Measurements from ENCODE around the gene WNK4.
"Not testable (repeated sequence)": the region's sequence is repeated elsewhere in the genome, so short reads cannot be mapped to it uniquely, and the experiment has no call there.

WNK4 gene

DNA sequence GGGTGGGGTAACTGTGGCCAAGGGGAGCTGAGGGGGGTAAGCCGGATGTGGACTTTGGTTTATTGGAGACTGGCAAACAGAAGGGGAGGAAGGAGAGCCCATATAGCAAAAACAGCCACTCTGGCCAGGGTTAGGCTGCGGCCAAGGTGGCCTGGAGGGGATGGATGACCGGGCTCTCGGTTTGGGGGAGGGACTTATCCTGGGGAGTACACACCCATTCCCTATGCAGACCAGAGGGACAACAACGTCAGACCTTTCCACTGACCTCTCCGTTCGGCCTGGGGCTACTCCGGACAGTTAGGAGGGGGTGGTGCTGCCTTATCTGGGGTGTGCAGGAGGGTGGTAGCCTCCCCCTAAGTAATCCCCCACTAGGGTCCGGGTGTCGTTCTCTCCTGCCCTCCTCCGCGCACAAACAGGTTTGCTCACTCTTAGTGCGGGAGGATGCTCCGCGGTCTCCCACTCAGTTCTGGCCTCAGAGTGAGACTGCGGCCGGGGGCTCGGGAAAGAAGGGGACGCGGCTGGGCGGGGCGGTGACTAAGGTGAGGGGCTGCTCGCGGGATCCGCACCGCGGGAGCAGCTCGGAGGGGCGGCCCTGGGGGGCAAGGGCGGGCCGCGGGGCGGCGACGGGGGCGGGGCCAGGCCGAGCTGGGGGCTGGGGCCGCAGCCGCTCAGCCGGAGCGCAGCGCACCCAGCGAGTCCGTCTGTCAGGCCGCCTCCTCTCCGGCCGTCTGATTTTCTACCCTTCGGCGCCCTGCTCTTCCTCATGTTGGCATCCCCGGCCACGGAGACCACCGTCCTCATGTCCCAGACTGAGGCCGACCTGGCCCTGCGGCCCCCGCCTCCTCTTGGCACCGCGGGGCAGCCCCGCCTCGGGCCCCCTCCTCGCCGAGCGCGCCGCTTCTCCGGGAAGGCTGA is at the start of gene WNK4:
TSS of gene WNK4 (plus strand) at position 675 of the 915 bp plus-strand sequence. CDS start at position 764, 89 bp downstream.
- peaks cover 33% of the 10 kb centered on the region for H3K4me1 Mint-ChIP-seq
- H3K4me3 Mint-ChIP-seq: peak within 1 kb of the TSS; percentile 23
- no peak within 1 kb of the TSS for H3K27ac Mint-ChIP-seq
- H3K36me3 Mint-ChIP-seq: peaks cover 11% of the 10 kb centered on the region
- no peaks in the 10 kb centered on the region for H3K9me3 Mint-ChIP-seq
- peaks cover 32% of the 10 kb centered on the region for H3K27me3 Mint-ChIP-seq

GRCh38 chr17:42740699-42741098 is 39.7 kb upstream of the WNK4 start:
- Mint-ChIP-seq H3K36me3 (peaks cover 1% of the 10 kb centered on the region), H3K4me1 (peaks cover 42% of the 10 kb centered on the region), H3K27me3 (no peaks in the 10 kb centered on the region), H3K4me3 (no peak overlapping the region), H3K27ac (no peak overlapping the region), H3K9me3 (no peaks in the 10 kb centered on the region)

- not testable (repeated sequence) for H3K27me3 Mint-ChIP-seq, H3K27ac Mint-ChIP-seq, H3K9me3 Mint-ChIP-seq, H3K36me3 Mint-ChIP-seq
- Mint-ChIP-seq H3K4me3 (peak overlapping the region; percentile 26), H3K4me1 (peaks cover 35% of the 10 kb centered on the region)
These were observed 37.5 kb upstream of the WNK4 start for GRCh38 chr17:42742916-42743315.

GRCh38 chr17:42743595-42744282 is 36.7 kb upstream of the WNK4 start:
- H3K27me3 Mint-ChIP-seq: peaks cover 2% of the 10 kb centered on the region
- H3K36me3 Mint-ChIP-seq: peaks cover 1% of the 10 kb centered on the region
- no peaks in the 10 kb centered on the region for H3K9me3 Mint-ChIP-seq
- peak overlapping the region; percentile 95 for H3K27ac Mint-ChIP-seq
- peak overlapping the region; percentile 95 for H3K4me3 Mint-ChIP-seq
- H3K4me1 Mint-ChIP-seq: peaks cover 35% of the 10 kb centered on the region

DNA sequence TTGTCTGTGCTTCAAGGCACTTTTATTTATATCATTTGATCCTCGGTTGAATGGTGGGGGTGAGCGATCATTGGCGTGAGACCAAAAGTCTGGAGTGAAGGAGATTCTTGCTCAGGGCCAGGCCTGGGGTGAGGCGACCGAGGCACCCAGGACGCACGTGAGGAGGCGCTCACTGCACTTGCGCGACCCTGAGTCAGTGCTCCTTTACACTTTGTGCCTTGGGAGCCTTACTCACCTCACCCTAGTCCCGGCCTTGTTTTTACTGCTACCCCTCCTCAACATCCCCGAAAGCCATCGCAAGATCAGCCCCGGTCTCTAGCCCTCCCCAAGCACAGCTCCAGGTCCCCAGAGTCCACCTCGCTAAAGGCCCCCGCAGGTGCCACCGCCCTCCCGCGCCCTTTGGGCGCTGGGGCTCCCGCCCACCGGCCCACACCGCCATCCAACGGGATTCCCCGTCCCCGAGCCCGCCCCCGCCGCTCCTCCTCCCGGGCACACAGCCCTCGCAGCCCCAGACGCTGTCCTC is 36.1 kb upstream of the WNK4 start:
- Mint-ChIP-seq H3K4me1 (peaks cover 35% of the 10 kb centered on the region), H3K36me3 (peaks cover 1% of the 10 kb centered on the region), H3K4me3 (peak overlapping the region; percentile 95), H3K9me3 (no peaks in the 10 kb centered on the region), H3K27me3 (peaks cover 5% of the 10 kb centered on the region), H3K27ac (peak overlapping the region; percentile 95)

- Mint-ChIP-seq H3K27ac (peak within 1 kb of the TSS; percentile 95), H3K9me3 (no peaks in the 10 kb centered on the region), H3K4me3 (peak within 1 kb of the TSS; percentile 95)
These were observed 35.4 kb upstream of the WNK4 start, which contains the start of gene EZH1 for GRCh38 chr17:42744806-42745617. Gene EZH1 (minus strand): TSS chr17:42745040. CDS start chr17:42728941, 16,099 bp downstream.

DNA sequence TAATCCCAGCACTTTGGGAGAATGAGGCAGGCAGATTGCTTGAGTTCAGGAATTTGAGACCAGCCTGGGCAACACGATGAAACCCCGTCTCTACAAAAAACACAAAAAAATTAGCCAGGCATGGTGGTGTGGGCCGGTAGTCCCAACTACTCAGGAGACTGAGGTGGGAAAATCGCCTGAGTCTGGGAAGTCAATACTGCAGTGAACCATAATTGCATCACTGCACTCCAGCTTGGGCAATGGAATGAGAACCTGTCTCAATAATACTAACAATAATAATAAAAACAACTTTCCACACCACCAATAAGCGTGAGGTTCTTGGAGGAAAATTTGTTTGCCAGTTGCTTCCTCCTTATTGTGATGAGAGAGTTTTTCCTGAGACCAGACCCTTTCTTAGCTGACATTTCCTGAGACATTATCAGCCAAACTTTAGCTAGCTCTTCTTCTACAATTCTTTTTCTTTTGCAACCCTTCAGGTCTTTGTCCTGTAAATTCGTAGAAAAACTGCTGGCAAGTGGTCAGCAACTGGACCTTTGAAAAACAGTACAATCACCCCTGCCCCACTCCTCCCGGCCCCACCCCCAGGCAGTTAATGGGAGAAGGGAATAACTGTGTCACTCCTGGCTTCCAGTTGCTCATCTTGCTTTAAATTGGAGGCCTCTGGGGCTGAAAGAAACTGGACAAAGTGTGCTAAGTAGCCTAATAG is 32.1 kb upstream of the WNK4 start:
- H3K9me3 Mint-ChIP-seq: no peaks in the 10 kb centered on the region
- peaks cover 15% of the 10 kb centered on the region for H3K4me1 Mint-ChIP-seq
- H3K27me3 Mint-ChIP-seq: peaks cover 5% of the 10 kb centered on the region
- H3K27ac Mint-ChIP-seq: no peak overlapping the region
- no peak overlapping the region for H3K4me3 Mint-ChIP-seq
- peaks cover 1% of the 10 kb centered on the region for H3K36me3 Mint-ChIP-seq

More at GRCh38 chr17:42744806-42745617, 35.4 kb upstream of the WNK4 start, which contains the start of gene EZH1:
- Mint-ChIP-seq H3K4me1 (peaks cover 35% of the 10 kb centered on the region), H3K36me3 (peaks cover 1% of the 10 kb centered on the region), H3K27me3 (peaks cover 5% of the 10 kb centered on the region)

DNA sequence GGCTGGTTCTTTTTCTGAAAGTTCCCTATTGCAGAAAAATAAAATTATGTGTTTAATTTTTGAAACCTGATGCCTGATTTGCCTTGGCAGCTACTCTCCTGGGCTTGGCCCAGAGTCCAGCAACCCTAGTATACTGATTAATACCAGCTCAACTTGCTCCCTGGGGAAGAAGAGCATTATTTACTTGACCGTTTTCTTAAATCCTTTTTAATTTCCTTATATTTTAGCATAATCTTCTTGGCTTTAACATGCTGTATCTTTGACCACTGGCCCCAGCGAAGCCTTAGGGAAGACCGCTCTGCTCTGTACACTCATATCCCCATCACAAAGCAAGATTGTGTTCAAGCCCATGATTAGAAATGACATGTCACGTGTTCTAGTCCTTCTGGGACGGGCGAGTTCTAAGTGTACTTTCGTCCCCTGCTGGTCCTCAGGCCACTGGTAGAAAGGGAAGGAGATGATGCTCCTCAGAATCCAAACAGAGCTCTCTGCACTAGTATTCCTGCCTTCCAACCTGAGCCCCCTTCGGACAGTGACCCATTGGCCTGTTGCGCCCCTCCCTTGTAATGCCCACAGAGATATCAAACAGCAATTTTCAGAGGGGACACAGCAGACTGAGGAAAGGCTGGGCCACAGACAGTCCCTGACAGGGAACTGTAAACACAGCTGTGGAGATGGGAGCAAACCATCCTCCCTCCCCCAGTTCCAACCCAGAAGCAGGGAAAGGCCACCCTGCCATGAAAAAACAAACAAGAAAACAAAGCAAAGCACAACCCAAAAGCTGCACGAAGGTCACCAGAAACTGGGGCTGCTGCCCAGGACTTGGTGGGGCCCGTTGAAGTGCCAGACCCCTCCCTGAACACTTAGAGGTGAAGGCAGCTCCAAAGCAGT is 31.3 kb upstream of the WNK4 start:
- Mint-ChIP-seq H3K27me3 (peaks cover 5% of the 10 kb centered on the region), H3K4me3 (no peak overlapping the region), H3K9me3 (no peaks in the 10 kb centered on the region), H3K4me1 (peaks cover 8% of the 10 kb centered on the region), H3K36me3 (no peaks in the 10 kb centered on the region), H3K27ac (no peak overlapping the region)

- H3K4me1 Mint-ChIP-seq: no peaks in the 10 kb centered on the region
- H3K27me3 Mint-ChIP-seq: peaks cover 9% of the 10 kb centered on the region
- H3K27ac Mint-ChIP-seq: no peak overlapping the region
- H3K4me3 Mint-ChIP-seq: no peak overlapping the region
- no peaks in the 10 kb centered on the region for H3K9me3 Mint-ChIP-seq
- H3K36me3 Mint-ChIP-seq: no peaks in the 10 kb centered on the region
These were observed 29.6 kb upstream of the WNK4 start for GRCh38 chr17:42750739-42751344.

GRCh38 chr17:42751628-42752027 is 28.8 kb upstream of the WNK4 start:
- H3K9me3 Mint-ChIP-seq: no peaks in the 10 kb centered on the region
- no peak overlapping the region for H3K27ac Mint-ChIP-seq
- no peaks in the 10 kb centered on the region for H3K36me3 Mint-ChIP-seq
- no peaks in the 10 kb centered on the region for H3K4me1 Mint-ChIP-seq
- H3K4me3 Mint-ChIP-seq: no peak overlapping the region
- H3K27me3 Mint-ChIP-seq: peaks cover 14% of the 10 kb centered on the region

DNA sequence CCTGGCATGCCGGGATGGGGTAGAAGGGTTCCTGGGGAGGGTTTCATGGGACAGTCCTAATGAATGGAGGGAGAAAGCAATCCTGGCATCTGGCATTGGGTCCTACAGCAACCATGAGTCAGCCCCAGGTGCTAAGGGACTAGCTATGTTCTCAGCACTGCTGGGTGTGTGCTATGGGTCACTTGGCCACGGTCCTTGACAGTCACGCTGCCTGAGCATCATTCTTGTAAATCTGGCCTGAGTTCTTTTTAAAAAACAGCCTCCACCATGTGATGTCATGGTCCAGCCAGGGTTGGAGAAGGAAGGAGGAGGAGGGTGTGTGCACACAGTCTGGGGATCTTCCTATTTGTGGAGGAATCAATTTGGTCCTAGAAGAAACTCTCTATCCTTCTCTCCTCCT is 25.6 kb upstream of the WNK4 start:
- no peak overlapping the region for H3K27ac Mint-ChIP-seq
- no peak overlapping the region for H3K4me3 Mint-ChIP-seq
- peaks cover 15% of the 10 kb centered on the region for H3K27me3 Mint-ChIP-seq
- H3K9me3 Mint-ChIP-seq: no peaks in the 10 kb centered on the region
- H3K4me1 Mint-ChIP-seq: no peaks in the 10 kb centered on the region
- H3K36me3 Mint-ChIP-seq: no peaks in the 10 kb centered on the region

DNA sequence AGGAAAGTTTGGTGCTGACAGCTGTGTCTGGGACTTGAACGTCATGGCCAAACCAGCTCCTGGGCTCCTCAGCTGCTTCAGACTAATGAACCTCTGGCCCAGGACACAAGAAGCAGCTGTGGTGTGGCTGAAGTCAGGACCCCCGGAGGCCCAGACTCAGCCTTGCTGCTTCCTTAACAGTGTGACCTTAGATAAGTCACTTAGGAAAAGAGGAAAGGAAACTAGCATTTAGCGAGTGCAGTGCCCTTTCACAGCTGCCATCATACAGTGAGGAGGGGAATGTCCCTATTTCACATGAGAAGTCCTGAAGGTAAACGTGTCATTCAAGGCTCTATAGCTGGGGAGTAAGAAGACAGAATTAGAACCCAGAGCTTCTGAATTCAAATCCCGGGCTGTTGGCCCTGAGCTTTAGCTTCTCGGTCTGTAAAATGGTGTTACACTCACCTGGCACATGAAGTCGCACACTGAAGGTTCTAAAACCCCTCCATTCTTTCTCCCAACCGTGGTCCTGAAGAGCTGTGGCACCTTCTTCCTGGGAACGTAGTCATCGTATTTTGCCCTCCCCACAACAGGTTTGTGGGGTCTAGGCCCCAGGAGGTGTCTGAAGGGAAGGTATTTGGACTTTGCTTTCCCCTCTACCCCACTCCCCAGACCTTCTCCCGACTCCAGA is 20.3 kb upstream of the WNK4 start:
- Mint-ChIP-seq H3K9me3 (no peaks in the 10 kb centered on the region), H3K27me3 (peaks cover 40% of the 10 kb centered on the region), H3K4me1 (peaks cover 3% of the 10 kb centered on the region), H3K36me3 (no peaks in the 10 kb centered on the region), H3K27ac (no peak overlapping the region), H3K4me3 (peak overlapping the region; percentile 73)
